ENCODE measurements around the gene STAT1. TPM values are rescaled to one million over a fixed set of nuclear protein-coding genes. Genes with fewer than 3 reads are reported as not detected.

Gene STAT1
- total and polyA plus RNA-seq, 9 of the 15 experiments (the other 6 are each of a cell fraction or from before 2014, with no cell fraction given): 8.7 to 34.4 (median 26.8) TPM

DNA sequence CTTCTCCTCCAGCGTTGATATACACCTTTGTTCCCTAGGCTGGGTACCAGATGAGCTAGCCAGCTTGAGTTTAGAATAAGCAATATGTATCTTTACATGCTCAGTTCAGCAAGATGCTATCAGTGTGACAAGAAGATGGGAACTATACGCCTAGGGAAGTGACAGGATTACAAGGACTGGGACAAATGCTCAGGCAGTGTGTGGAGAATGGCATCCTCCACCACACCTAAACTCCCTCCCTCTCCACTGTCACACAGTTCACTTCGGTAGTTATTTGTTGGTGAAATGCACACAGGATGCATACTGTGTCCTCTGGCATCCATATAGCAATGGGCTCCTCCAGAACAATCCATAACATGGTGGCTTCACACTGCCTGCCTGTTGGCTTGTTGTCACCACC lies 7.7 kb downstream of the STAT1 start:
- Histone ChIP-seq H2AFZ (ENCODE audit: low read depth, low read length) (no peak overlapping the region), H3K27me3 (ENCODE audit: control insufficient read depth in 2 of 2, insufficient read depth in 2 of 2, low read length in 2 of 2) (no peaks in the 10 kb centered on the region), H3K4me3 (no peak overlapping the region), H3K9me1 (ENCODE audit: control insufficient read depth, insufficient read depth, low read length) (no peaks in the 10 kb centered on the region), H3K36me3 (ENCODE audit: control insufficient read depth, insufficient read depth, low read length) (peaks cover 96% of the 10 kb centered on the region), H3K27ac (ENCODE audit: extremely low read depth, low read depth, low read length) (no peak overlapping the region), H3K79me2 (ENCODE audit: control insufficient read depth, insufficient read depth, low read length) (peaks cover 6% of the 10 kb centered on the region; the same call in 2 of the 3 replicates), H3K9me3 (replicated peaks; ENCODE audit: control insufficient read depth, insufficient read depth, low read depth, low read length) (no peaks in the 10 kb centered on the region), H3K9ac (ENCODE audit: insufficient read depth in 1 of 2, low read depth in 2 of 2, low read length in 2 of 2) (no peak overlapping the region), H4K20me1 (replicated peaks; ENCODE audit: control insufficient read depth, insufficient read depth, low read length) (no peaks in the 10 kb centered on the region), H3K4me1 (replicated peaks in 1 of 2; ENCODE audit: control insufficient read depth in 2 of 2, insufficient read depth in 2 of 2, low read length in 2 of 2) (no peaks in the 10 kb centered on the region), H3K4me2 (ENCODE audit: insufficient read depth, low read length) (no peak overlapping the region)
- POLR2A ChIA-PET: interaction anchor here (1.1 kb wide), 1 partner anchor 8 kb away, joined by 5 read pairs; no protein-coding TSS in a partner anchor
- WGBS (ENCODE audit: insufficient coverage, low coverage, missing lambda C conversion rate): 92% methylated on average over 3 of the region's 3 CpGs
- in situ Hi-C loops (cut with MboI): no loop called here
- FAIRE-seq: no peak
- no TSS peak for BruUV-seq (replicated peaks)
- ATAC-seq: no peak
- DNase-seq (ENCODE audit: extremely low read depth in 1 of 4, low spot score in 3 of 4): no peak
- intact Hi-C loops (cut with micrococcal nuclease): no loop called here
- CTCF ChIA-PET (ENCODE audit: low intra/inter-chr PET ratio): no interaction called here
- TF ChIP-seq TARDBP (IDR thresholded peaks at IDR 0.05) (no peak), FUS (optimal IDR thresholded peaks at IDR 0.05; ENCODE audit: low read depth, low read length) (no peak), RBM22 (IDR thresholded peaks at IDR 0.05; ENCODE audit: low read depth, low read length, poor library complexity, severe bottlenecking) (no peak), BHLHE40 (IDR thresholded peaks at IDR 0.05; ENCODE audit: low read length) (no peak), ZNF75A (CRISPR knock-in tag; IDR thresholded peaks at IDR 0.05) (no peak), L3MBTL2 (IDR thresholded peaks at IDR 0.05) (no peak), RCOR1 (IDR thresholded peaks at IDR 0.05; ENCODE audit: borderline replicate concordance in 1 of 2, low read depth in 2 of 2, low read length in 2 of 2) (no peak), SUPT5H (IDR thresholded peaks at IDR 0.05) (no peak), POLR2G (IDR thresholded peaks at IDR 0.05; ENCODE audit: low read depth, low read length) (no peak), ZNF165 (CRISPR knock-in tag; IDR thresholded peaks at IDR 0.05; ENCODE audit: borderline replicate concordance) (no peak), THRAP3 (IDR thresholded peaks at IDR 0.05; ENCODE audit: borderline replicate concordance) (no peak), FOXJ2 (tag; IDR thresholded peaks at IDR 0.05) (no peak), ERF (CRISPR knock-in tag; IDR thresholded peaks at IDR 0.05) (no peak)
- TF ChIP-seq, protein P1, sequence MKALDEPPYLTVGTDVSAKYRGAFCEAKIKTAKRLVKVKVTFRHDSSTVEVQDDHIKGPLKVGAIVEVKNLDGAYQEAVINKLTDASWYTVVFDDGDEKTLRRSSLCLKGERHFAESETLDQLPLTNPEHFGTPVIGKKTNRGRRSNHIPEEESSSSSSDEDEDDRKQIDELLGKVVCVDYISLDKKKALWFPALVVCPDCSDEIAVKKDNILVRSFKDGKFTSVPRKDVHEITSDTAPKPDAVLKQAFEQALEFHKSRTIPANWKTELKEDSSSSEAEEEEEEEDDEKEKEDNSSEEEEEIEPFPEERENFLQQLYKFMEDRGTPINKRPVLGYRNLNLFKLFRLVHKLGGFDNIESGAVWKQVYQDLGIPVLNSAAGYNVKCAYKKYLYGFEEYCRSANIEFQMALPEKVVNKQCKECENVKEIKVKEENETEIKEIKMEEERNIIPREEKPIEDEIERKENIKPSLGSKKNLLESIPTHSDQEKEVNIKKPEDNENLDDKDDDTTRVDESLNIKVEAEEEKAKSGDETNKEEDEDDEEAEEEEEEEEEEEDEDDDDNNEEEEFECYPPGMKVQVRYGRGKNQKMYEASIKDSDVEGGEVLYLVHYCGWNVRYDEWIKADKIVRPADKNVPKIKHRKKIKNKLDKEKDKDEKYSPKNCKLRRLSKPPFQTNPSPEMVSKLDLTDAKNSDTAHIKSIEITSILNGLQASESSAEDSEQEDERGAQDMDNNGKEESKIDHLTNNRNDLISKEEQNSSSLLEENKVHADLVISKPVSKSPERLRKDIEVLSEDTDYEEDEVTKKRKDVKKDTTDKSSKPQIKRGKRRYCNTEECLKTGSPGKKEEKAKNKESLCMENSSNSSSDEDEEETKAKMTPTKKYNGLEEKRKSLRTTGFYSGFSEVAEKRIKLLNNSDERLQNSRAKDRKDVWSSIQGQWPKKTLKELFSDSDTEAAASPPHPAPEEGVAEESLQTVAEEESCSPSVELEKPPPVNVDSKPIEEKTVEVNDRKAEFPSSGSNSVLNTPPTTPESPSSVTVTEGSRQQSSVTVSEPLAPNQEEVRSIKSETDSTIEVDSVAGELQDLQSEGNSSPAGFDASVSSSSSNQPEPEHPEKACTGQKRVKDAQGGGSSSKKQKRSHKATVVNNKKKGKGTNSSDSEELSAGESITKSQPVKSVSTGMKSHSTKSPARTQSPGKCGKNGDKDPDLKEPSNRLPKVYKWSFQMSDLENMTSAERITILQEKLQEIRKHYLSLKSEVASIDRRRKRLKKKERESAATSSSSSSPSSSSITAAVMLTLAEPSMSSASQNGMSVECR (CRISPR knock-in tag; IDR thresholded peaks at IDR 0.05): no peak
- TF ChIP-seq, protein P2, sequence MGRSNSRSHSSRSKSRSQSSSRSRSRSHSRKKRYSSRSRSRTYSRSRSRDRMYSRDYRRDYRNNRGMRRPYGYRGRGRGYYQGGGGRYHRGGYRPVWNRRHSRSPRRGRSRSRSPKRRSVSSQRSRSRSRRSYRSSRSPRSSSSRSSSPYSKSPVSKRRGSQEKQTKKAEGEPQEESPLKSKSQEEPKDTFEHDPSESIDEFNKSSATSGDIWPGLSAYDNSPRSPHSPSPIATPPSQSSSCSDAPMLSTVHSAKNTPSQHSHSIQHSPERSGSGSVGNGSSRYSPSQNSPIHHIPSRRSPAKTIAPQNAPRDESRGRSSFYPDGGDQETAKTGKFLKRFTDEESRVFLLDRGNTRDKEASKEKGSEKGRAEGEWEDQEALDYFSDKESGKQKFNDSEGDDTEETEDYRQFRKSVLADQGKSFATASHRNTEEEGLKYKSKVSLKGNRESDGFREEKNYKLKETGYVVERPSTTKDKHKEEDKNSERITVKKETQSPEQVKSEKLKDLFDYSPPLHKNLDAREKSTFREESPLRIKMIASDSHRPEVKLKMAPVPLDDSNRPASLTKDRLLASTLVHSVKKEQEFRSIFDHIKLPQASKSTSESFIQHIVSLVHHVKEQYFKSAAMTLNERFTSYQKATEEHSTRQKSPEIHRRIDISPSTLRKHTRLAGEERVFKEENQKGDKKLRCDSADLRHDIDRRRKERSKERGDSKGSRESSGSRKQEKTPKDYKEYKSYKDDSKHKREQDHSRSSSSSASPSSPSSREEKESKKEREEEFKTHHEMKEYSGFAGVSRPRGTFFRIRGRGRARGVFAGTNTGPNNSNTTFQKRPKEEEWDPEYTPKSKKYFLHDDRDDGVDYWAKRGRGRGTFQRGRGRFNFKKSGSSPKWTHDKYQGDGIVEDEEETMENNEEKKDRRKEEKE (IDR thresholded peaks at IDR 0.05; ENCODE audit: borderline replicate concordance in 1 of 2, control insufficient read depth in 1 of 2, low read depth in 2 of 2, low read length in 1 of 2): no peak
- TF ChIP-seq, protein P3, sequence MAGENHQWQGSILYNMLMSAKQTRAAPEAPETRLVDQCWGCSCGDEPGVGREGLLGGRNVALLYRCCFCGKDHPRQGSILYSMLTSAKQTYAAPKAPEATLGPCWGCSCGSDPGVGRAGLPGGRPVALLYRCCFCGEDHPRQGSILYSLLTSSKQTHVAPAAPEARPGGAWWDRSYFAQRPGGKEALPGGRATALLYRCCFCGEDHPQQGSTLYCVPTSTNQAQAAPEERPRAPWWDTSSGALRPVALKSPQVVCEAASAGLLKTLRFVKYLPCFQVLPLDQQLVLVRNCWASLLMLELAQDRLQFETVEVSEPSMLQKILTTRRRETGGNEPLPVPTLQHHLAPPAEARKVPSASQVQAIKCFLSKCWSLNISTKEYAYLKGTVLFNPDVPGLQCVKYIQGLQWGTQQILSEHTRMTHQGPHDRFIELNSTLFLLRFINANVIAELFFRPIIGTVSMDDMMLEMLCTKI (IDR thresholded peaks at IDR 0.05; ENCODE audit: partially characterized antibody): no peak

Measured in K562 (cell line).